Measurements from ENCODE around the gene LMNA. TPM values are rescaled to one million over a fixed set of nuclear protein-coding genes. Genes with fewer than 3 reads are reported as not detected.

LMNA gene
- polyA plus RNA-seq, 3 donors = 16.5 to 45.5 (median 24.7) TPM

DNA sequence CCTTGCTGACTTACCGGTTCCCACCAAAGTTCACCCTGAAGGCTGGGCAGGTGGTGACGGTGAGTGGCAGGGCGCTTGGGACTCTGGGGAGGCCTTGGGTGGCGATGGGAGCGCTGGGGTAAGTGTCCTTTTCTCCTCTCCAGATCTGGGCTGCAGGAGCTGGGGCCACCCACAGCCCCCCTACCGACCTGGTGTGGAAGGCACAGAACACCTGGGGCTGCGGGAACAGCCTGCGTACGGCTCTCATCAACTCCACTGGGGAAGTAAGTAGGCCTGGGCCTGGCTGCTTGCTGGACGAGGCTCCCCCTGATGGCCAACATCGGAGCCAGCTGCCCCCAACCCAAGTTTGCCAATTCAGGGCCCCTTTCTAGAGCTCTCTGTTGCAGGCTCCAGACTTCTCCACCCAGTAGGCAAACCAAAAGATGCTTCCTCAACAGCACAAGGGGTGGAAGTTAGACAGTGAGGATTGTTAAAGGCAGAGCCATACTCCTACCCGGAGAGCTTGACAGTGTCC is 22.5 kb downstream of the LMNA start:
- TF ChIP-seq, protein P1, sequence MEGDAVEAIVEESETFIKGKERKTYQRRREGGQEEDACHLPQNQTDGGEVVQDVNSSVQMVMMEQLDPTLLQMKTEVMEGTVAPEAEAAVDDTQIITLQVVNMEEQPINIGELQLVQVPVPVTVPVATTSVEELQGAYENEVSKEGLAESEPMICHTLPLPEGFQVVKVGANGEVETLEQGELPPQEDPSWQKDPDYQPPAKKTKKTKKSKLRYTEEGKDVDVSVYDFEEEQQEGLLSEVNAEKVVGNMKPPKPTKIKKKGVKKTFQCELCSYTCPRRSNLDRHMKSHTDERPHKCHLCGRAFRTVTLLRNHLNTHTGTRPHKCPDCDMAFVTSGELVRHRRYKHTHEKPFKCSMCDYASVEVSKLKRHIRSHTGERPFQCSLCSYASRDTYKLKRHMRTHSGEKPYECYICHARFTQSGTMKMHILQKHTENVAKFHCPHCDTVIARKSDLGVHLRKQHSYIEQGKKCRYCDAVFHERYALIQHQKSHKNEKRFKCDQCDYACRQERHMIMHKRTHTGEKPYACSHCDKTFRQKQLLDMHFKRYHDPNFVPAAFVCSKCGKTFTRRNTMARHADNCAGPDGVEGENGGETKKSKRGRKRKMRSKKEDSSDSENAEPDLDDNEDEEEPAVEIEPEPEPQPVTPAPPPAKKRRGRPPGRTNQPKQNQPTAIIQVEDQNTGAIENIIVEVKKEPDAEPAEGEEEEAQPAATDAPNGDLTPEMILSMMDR (IDR thresholded peaks at IDR 0.05) = no peak
- no peaks in the 10 kb centered on the region for H3K9me3 ChIP-seq (replicated peaks in 1 of 2; ENCODE audit: control insufficient read depth in 1 of 2, insufficient read depth in 1 of 2, low read length in 2 of 2)

GRCh38 chr1:156138458-156138867 is 24.0 kb downstream of the LMNA start:
- Histone ChIP-seq H3K4me2 (replicated peaks; ENCODE audit: extremely low read depth, low read length, poor library complexity, severe bottlenecking) (no peak overlapping the region), H2AFZ (ENCODE audit: insufficient read depth, low read depth, low read length, poor library complexity, severe bottlenecking) (no peak overlapping the region), H3K27ac (ENCODE audit: low read depth in 1 of 2, low read length in 2 of 2) (no peak overlapping the region), H3K27me3 (ENCODE audit: control insufficient read depth in 2 of 2, insufficient read depth in 2 of 2, low read length in 2 of 2) (peaks cover 9 to 72% of the 10 kb centered on the region in 2 donors), H3K79me2 (ENCODE audit: insufficient read depth, low read length) (no peaks in the 10 kb centered on the region), H3K36me3 (replicated peaks in 1 of 2; ENCODE audit: control insufficient read depth in 1 of 2, insufficient read depth in 2 of 2, low read length in 2 of 2) (no peaks in the 10 kb centered on the region), H4K20me1 (ENCODE audit: insufficient read depth, low read length) (no peaks in the 10 kb centered on the region), H3K9ac (ENCODE audit: insufficient read depth, low read length, poor library complexity, severe bottlenecking) (no peak overlapping the region), H3K9me3 (replicated peaks in 1 of 2; ENCODE audit: control insufficient read depth in 1 of 2, insufficient read depth in 1 of 2, low read length in 2 of 2) (no peaks in the 10 kb centered on the region), H3K4me3 (replicated peaks in 1 of 3; ENCODE audit: low read depth in 2 of 3, low read length in 3 of 3) (no peak overlapping the region), H3K4me1 (ENCODE audit: control insufficient read depth in 1 of 2, insufficient read depth in 2 of 2, low read length in 2 of 2) (no peaks in the 10 kb centered on the region)
- DNase-seq = no peak
- H3K27ac Mint-ChIP-seq = no peak overlapping the region
- H3K27me3 Mint-ChIP-seq (ENCODE audit: low read depth in 3 of 3) = peaks cover 62 to 79% (median 63%) of the 10 kb centered on the region in 3 donors
- H3K36me3 Mint-ChIP-seq = peaks cover 5 to 9% of the 10 kb centered on the region in 2 donors
- H3K4me1 Mint-ChIP-seq = no peaks in the 10 kb centered on the region
- H3K4me3 Mint-ChIP-seq = no peak overlapping the region
- peaks cover 0 to 2% (median 0%) of the 10 kb centered on the region in 7 donors for H3K9me3 Mint-ChIP-seq
- intact Hi-C loops (cut with micrococcal nuclease) = no loop called here
- TF ChIP-seq, protein P1 (IDR thresholded peaks at IDR 0.05) = no peak
- WGBS (ENCODE audit: insufficient coverage) = 98% methylated on average over 18 of the region's 22 CpGs

More for the DNA sequence above, 22.5 kb downstream of the LMNA start:
- Mint-ChIP-seq H3K27me3 (ENCODE audit: low read depth in 3 of 3) (peaks cover 72 to 90% (median 73%) of the 10 kb centered on the region in 3 donors), H3K27ac (peak overlapping the region in 1 of 7 donors; percentile 80), H3K9me3 (peaks cover 0 to 2% (median 1%) of the 10 kb centered on the region in 7 donors), H3K4me1 (no peaks in the 10 kb centered on the region), H3K36me3 (peaks cover 5 to 9% of the 10 kb centered on the region in 2 donors), H3K4me3 (peak overlapping the region in 1 of 2 donors; percentile 46)
- Histone ChIP-seq H3K4me3 (replicated peaks in 1 of 3; ENCODE audit: low read depth in 2 of 3, low read length in 3 of 3) (no peak overlapping the region), H3K4me1 (ENCODE audit: control insufficient read depth in 1 of 2, insufficient read depth in 2 of 2, low read length in 2 of 2) (no peaks in the 10 kb centered on the region), H3K9ac (ENCODE audit: insufficient read depth, low read length, poor library complexity, severe bottlenecking) (no peak overlapping the region), H3K27me3 (ENCODE audit: control insufficient read depth in 2 of 2, insufficient read depth in 2 of 2, low read length in 2 of 2) (peaks cover 11 to 83% of the 10 kb centered on the region in 2 donors), H3K27ac (ENCODE audit: low read depth in 1 of 2, low read length in 2 of 2) (no peak overlapping the region), H3K36me3 (replicated peaks in 1 of 2; ENCODE audit: control insufficient read depth in 1 of 2, insufficient read depth in 2 of 2, low read length in 2 of 2) (no peaks in the 10 kb centered on the region), H3K4me2 (replicated peaks; ENCODE audit: extremely low read depth, low read length, poor library complexity, severe bottlenecking) (no peak overlapping the region), H4K20me1 (ENCODE audit: insufficient read depth, low read length) (no peaks in the 10 kb centered on the region), H3K79me2 (ENCODE audit: insufficient read depth, low read length) (no peaks in the 10 kb centered on the region), H2AFZ (ENCODE audit: insufficient read depth, low read depth, low read length, poor library complexity, severe bottlenecking) (no peak overlapping the region)
- no peak for DNase-seq
- intact Hi-C loops (cut with micrococcal nuclease) = no loop called here
- 92% methylated on average over 10 of the region's 12 CpGs for WGBS (ENCODE audit: insufficient coverage)

All from CD14-positive monocyte (primary cell).